WI38 (cell line): Measurements from ENCODE around the gene WNK4.
A peak's percentile ranks its signal among the peaks of the same experiment; 100 is the strongest.

Experiments
- H3K4me3 ChIP-seq: 2 replicates; pipeline ENCODE4 v1.5.1; 2011; ENCODE audit warnings: low read depth, mild to moderate bottlenecking, control low read depth, low read length
- TF ChIP-seq, protein P1 (sequence below): IDR thresholded peaks from 2 replicates; pipeline ENCODE4 v1.5.1; 2012; ENCODE audit warnings: low read depth, mild to moderate bottlenecking, control low read depth, low read length

WNK4 gene

GRCh38 chr17:42832934-42833766 is 52.7 kb downstream of the WNK4 start, which contains the start of gene PSME3:
TSS of gene PSME3 (plus strand) at chr17:42833397. CDS start at chr17:42833632, 235 bp downstream.
- TF ChIP-seq, protein P1, sequence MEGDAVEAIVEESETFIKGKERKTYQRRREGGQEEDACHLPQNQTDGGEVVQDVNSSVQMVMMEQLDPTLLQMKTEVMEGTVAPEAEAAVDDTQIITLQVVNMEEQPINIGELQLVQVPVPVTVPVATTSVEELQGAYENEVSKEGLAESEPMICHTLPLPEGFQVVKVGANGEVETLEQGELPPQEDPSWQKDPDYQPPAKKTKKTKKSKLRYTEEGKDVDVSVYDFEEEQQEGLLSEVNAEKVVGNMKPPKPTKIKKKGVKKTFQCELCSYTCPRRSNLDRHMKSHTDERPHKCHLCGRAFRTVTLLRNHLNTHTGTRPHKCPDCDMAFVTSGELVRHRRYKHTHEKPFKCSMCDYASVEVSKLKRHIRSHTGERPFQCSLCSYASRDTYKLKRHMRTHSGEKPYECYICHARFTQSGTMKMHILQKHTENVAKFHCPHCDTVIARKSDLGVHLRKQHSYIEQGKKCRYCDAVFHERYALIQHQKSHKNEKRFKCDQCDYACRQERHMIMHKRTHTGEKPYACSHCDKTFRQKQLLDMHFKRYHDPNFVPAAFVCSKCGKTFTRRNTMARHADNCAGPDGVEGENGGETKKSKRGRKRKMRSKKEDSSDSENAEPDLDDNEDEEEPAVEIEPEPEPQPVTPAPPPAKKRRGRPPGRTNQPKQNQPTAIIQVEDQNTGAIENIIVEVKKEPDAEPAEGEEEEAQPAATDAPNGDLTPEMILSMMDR = no peak
- H3K4me3 ChIP-seq = peak within 1 kb of the TSS; percentile 99

DNA sequence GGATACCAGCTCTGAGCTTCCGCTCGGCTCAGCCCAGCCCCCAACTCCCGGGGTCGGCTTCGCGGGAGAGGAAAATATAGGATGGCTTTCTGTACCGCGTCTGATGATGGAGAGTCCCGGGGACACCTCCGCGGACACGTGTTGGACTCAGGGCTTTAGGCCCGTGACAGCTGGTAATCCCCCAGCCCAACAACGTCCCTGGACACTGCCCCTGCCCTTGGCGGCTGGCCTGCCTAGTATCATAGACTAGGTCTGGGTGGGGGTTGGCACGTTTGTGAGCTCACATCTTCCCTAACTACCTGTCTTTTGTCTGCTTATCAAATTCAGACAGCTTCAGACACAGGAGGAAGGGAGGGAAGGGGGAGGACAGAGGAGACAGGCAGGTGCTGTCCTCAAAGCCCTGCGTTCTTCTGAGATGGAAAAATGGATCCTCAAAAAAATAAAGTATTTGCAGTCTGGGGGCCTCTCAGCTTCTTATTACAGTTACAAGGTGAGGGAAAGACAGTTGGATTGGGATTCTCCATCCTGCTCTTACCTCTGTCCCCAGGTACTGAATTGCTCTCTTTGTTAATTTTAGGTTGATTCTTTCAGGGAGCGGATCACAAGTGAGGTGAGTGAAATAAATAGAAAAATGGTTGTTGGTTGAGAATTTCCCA is 53.5 kb downstream of the WNK4 start:
- TF ChIP-seq, protein P1 = no peak
- peak overlapping the region; percentile 99 for H3K4me3 ChIP-seq

DNA sequence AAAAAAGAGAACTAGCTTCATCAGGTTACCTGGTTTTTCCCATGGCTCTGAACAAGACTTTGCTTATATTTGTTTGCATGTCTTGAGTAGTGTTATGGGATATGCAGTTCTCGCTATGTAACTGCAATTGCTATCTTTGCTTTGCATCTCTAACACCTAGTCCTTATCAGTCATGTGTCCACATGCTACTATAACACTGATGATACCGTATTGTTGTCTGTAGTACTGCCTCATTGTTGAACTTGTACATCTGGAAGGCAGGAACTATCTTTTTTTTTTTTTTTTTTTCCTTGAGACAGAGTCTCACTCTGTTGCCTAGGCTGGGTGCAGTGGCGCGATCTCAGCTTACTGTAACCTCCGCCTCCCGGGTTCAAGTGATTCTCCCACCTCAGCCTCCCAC is 55.3 kb downstream of the WNK4 start:
- H3K4me3 ChIP-seq = no peak overlapping the region
- TF ChIP-seq, protein P1 = no peak

- TF ChIP-seq, protein P1 = no peak
- H3K4me3 ChIP-seq = no peak overlapping the region
Measured at GRCh38 chr17:42841975-42842685, 61.7 kb downstream of the WNK4 start.

DNA sequence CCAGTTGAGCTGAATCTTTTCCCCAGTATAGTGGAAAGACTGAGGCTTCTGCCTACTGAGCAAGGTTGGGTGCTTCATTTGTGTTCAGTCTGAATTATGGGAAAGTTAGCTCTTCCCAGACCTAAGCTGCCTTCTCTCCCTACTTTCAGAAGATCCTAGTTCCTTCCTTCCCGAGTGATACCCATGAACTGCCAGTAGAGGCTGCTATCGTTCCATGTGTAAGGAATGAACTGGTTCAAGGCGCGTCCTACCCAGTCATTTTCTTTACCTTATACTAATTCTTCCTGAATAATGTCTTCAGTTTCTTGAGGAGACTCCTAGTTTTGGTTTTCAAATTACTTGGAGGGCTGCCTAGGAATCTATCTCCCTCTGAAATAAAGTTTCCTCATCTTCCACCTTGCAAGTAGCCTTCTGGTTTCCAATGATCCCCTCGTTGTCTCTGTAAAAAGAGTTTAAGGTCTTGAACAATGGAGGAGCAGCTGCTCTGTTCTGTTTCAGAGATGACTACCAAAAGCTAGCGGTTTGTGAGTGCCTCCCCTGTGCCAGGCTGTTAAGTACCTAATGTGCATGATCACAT is 63.0 kb downstream of the WNK4 start:
- no peak overlapping the region for H3K4me3 ChIP-seq
- TF ChIP-seq, protein P1 = peak; percentile 100

DNA sequence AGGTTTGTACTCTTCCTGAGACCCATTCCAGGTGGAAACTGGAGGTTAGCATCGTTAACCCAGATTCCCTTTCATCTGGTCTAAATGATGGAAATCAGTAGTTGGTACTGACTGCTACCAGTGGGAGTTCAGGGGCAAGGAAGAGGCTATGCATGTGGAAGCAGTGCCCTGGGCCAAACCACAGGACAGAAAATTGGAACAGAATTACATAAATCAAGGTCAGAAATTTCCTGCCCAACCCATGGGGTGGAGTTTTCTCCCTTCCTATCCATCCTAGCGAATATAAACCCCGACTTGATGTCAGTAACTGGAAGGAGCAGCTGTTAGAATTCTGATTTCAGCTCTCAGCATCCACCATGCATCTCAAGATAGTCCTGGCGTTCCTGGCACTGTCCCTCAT is 63.9 kb downstream of the WNK4 start, which contains the start of gene AOC2:
TSS of gene AOC2 (plus strand) at position 310 of the 400 bp plus-strand sequence. CDS start at position 357, 47 bp downstream.
- TF ChIP-seq, protein P1 = no peak
- H3K4me3 ChIP-seq = no peak within 1 kb of the TSS
